Urothelium cell line (cell line): Measurements from ENCODE around the gene NEFH.
A peak's percentile ranks its signal among the peaks of the same experiment; 100 is the strongest.
"Not testable (repeated sequence)": the region's sequence is repeated elsewhere in the genome, so short reads cannot be mapped to it uniquely, and the experiment has no call there.

Source experiments
- DNase-seq: peaks from one replicate; pipeline ENCODE4 v3.0.0; 2011; ENCODE audit warnings: low spot score, mixed read lengths
- FAIRE-seq: peaks from 2 replicates; lab custom pipeline; 2011; peaks lifted over from hg19 to GRCh38; lab: Jason Lieb, UNC

NEFH gene, protein sequence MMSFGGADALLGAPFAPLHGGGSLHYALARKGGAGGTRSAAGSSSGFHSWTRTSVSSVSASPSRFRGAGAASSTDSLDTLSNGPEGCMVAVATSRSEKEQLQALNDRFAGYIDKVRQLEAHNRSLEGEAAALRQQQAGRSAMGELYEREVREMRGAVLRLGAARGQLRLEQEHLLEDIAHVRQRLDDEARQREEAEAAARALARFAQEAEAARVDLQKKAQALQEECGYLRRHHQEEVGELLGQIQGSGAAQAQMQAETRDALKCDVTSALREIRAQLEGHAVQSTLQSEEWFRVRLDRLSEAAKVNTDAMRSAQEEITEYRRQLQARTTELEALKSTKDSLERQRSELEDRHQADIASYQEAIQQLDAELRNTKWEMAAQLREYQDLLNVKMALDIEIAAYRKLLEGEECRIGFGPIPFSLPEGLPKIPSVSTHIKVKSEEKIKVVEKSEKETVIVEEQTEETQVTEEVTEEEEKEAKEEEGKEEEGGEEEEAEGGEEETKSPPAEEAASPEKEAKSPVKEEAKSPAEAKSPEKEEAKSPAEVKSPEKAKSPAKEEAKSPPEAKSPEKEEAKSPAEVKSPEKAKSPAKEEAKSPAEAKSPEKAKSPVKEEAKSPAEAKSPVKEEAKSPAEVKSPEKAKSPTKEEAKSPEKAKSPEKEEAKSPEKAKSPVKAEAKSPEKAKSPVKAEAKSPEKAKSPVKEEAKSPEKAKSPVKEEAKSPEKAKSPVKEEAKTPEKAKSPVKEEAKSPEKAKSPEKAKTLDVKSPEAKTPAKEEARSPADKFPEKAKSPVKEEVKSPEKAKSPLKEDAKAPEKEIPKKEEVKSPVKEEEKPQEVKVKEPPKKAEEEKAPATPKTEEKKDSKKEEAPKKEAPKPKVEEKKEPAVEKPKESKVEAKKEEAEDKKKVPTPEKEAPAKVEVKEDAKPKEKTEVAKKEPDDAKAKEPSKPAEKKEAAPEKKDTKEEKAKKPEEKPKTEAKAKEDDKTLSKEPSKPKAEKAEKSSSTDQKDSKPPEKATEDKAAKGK

DNA sequence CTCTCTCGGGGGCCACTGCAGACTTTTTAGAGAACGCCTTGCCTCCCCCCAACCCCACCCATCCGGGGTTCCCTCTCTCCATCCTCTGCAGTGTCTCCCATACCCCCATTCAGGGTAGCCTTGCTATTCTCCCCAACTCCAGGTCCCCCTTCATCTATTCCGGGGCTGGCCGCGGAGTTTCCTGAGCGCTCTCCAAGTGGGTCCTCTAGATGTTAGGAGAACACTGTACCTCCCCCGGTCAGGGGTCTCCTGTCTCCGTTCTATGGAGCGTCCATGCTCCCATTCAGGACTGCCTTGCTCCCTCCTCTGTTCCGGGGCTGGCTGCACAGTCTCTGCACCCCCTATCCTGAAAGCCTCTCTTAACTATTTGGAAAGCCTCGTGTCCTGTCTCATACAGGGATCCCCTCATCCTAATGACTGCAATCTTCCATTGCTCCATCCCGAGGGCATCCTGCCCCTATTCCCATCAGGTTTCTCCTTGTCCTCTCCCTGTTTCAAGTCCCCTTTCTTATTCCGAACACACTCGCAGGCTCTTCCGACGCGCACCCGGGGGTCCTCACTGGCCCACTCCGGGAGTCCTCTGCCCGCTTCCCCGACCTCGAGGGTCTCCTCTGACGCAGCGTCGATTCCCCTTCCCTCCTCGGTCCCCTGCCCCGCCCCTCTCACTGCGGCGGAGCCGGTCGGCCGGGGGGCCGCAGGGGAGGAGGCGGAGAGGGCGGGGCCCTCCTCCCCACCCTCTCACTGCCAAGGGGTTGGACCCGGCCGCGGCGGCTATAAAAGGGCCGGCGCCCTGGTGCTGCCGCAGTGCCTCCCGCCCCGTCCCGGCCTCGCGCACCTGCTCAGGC lies at the start of gene NEFH:
TSS of gene NEFH (plus strand) at position 802 of the 845 bp plus-strand sequence. CDS start 45 bp downstream, outside the sequence.
- DNase-seq = no peak
- no peak for FAIRE-seq

DNA sequence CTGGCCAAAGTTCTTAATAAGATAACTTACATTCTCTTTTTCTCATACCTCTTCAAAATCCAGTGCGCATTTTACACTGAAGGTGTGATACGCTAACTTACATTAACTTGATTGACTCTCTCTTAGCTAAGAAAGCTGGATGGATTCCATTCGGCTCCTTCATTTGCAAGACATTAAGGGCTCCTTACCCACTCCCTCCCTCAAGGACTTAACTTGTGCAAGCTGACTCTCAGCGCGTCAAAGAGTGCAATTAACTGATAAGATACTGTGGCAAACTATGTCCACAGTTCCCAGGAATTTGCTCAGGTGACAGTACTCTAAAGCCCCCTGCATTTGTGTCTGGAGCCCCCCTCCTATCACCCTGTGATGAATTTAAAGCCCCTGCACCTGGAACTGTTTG lies 48.0 kb upstream of the NEFH start:
- no peak for DNase-seq

DNA sequence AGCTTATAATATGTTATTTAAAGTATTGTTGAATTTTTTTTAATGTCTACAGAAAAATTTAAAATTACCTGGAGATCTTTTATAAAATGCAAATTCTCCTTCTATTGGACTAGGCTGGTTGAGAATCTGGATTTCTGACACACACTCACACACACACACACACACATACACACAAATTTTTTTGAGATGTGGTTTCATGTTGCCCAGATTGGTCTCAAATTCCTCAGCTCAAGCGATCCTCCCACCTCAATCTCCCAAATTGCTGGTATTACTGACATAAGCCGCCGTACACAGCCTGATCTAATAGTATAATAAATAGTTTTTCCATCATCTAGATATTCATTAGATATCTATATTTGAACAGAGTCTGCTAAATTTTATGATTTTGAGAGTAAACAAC lies 46.2 kb upstream of the NEFH start:
- DNase-seq = no peak
- no peak for FAIRE-seq

More for the DNA sequence above, 48.0 kb upstream of the NEFH start:
- FAIRE-seq = no peak

DNA sequence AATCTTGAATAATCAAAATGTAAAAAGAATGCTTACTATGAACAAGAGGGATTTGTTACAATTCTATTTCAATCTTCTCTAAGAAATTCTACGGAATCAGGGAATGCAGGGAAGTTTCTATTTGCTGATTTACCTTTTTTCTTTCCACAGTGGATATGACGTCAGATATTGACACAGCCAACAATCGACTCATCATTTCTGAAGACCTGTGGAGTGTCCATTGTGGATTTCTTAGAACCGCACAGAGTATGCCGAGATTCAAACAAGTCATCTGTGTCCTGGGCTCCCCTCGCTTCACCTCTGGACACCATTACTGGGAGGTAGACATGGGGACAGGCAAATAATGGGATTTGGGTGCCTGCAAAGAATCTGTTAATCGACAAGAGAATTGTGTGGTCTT lies 45.7 kb upstream of the NEFH start:
- no peak for FAIRE-seq
- DNase-seq = no peak

DNA sequence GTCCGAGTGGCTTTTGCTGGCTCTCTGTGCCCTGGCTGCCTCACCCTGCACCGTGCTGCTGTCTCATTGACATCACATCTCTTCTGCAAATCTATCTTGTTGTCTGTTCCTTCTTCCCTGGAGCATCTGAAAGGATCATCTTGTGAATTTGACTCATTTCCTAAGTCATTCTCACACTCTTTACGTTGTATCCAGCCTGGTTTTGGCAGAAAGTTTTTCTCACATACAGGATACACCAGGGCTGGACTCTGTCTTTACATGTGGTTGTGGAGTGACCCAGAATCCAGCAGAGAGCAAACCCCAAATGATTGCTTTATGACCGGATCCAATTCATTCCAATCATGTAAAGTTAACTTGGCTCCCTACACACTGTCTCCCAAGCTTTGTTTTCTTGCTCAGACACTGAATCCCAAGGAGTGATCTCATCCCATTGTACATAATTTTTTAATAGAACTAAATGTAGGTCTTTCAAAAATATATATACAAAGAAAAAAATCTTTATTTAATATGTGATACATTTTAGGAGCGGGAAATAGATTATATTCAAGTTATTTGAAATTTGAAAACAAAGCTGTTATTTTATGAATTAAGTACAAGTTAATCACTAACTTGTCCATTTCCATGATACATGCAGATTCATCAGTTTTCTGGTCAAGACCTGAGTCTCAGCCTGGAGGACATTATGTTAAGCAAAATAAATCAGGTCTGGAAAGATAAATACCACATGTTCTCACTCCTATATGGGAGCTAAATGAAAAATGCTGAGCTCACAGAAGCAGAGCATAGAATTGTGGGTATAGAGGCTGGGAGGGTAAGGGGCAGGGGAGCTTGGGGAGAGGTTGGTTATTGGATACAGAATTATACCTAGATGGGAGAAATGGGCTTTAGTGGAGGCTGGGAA lies 44.5 kb upstream of the NEFH start:
- no peak for FAIRE-seq

DNA sequence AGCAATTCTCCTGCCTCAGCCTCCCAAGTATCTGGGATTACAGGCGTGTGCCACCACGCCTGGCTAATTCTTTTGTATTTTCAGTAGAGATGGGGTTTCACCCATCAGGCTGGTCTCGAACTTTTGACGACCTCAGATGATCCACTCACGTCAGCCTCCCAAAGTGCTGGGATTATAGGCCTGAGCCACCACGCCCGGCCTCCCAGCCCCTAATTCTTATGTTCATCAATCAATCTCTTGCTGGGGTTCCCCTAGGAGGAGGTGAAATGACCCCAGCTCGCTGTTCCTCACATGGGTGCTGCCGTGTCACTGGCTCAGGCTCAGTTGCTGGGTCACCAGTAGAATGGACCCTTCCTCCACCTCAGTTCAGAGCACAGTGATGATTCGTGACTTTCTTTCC lies 41.7 kb upstream of the NEFH start, which contains the start of gene RFPL1:
TSS of gene RFPL1 (plus strand) at position 301 of the 400 bp plus-strand sequence.
- FAIRE-seq = not testable (repeated sequence)

More for the DNA sequence above, 44.5 kb upstream of the NEFH start:
- DNase-seq = no peak

DNA sequence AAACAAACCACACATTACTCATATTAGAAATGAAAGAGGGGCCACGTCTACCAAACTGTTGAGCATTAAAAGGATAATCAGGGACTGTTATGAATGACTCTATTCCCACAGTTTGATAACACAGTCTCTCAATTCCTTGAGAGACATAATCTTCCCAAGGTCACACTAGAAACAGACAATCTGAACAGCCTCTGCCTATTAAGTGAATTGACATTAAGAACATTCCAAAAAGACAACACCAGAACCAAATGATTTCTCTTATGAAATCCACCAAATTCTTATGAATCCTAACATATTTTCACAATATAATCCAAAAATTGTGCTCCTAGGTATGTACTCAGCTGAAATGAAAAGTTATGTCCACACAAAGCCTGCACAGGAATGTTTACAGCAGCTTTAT lies 37.0 kb upstream of the NEFH start:
- DNase-seq (no peak), FAIRE-seq (no peak)

More for the DNA sequence above, 41.7 kb upstream of the NEFH start, which contains the start of gene RFPL1:
- not testable (repeated sequence) for DNase-seq

DNA sequence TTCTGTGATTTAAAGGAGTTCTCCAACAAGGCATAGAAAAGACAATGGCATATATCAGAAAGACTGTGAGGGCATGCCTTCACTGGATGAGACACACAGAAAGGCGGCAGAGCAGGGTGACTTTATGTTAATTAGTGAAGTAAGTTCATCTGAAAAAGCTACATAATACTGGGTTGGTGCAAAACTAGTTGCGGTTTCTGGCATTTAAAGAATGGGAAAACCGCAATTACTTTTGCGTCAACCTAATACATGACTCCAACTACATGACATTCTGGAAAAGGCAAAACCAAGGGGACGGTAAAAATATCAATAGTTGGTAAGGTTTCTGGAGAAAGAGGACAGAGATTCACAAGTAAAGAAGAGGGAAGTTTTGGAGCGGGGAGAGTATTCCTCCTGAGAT lies 36.6 kb upstream of the NEFH start:
- DNase-seq = no peak
- FAIRE-seq = no peak

DNA sequence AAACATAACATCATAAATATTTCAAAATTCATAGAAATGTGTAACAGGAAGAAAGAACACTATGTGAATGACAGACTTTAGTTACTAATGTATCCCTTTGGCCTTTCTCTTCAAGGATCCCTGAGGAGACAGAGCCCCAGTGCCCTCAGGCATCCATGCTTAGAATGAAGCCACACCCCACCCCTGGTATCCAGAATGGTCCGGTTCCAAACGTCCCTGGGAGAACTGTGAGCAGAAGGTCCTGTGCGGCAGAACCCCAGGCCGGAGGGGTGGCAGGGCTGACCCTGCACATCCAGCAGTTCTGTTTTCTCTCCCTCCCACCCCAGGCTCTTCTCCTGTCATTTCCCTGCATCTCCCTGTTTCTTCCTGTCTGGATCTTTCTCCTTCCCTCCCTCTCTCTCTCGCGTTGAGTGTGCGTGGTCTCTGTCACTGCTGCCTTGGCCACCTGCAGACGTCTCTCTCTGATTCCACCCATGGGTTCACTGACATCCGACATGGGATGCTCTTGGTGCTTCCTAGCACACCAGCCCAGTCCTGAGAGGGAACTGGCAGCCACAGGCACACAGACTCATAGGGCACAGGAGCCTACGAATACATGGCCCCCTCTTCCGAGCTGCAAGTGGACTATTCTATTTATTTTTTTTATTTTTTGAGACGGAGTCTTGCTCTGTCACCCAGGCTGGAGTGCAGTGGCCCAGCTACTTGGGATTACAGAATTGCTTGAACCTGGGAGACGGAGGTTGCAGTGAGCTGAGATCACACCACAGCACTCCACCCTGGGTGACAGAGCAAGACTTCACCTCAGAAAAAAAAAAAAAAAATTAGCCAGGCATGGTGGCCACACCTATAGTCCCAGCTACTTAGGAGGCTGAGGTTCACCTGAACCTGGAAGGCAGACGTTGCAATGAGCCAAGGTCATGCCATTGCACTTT lies 35.9 kb upstream of the NEFH start:
- FAIRE-seq (no peak), DNase-seq (peak; percentile 33)

DNA sequence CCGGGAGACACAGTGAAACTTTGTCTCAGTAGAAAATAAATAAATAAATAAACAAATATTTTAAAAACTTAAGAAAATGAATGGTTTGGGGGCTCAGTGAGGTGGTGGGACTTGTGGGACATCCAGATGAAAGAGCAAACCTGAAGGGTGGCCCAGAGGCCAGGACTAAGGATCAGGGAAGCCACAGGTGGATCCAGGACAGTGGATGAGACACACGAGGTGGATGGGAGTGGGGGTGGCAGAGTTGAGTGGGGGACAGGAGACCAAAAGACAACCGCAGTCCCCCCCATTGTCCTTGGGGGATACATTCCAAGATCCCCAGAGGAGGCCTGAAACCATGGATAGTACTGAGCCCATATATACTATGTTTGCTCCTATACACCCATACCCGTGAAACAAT lies 34.5 kb upstream of the NEFH start:
- FAIRE-seq (no peak), DNase-seq (no peak)

DNA sequence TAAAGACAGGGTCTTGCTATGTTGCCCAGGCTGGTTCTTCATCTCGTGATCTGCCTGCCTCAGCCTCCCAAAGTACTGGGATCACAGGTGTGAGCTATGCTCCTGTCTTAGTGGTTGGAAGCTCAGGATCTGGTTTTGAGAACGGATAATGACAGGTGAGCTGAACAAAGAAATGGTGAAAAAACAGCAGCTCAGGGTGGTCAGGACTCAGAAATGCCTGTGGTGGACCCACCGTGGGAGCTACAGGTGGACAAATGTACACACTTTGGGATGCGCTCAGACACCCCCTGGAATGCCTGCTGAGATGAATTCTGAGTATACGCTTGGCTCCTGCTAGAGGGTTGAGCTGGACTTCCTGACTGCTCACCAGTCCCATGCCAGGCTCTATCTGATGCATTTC lies 32.1 kb upstream of the NEFH start:
- DNase-seq (no peak), FAIRE-seq (no peak)

DNA sequence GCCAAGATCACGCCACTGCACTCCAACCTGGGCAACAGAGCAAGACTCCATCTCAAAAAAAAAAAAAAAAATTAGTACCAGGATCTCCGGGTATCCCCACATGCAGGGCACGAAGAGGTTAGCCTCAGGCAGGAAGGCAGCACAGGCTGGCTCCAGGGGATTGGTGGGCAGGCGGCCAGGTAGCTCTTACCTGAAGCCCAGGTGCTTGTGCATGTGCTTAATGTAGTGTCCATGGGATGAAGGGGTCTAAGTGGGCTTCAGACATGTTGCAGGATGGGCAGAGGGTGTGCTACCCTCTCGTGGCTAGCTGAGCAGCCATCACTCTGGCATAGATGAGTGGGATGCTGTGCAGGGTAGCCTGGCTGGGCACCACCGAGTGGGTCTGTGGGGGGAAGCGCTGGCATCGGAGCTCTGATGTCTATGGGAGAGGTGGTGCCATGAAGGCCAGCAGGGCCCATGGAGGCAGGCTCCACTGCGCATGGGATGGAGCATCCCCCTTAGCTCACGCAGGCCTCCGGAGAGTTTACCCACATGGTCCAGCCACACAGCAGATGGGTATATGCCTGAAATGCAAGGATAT lies 30.6 kb upstream of the NEFH start:
- no peak for DNase-seq
- FAIRE-seq = peak; percentile 40

DNA sequence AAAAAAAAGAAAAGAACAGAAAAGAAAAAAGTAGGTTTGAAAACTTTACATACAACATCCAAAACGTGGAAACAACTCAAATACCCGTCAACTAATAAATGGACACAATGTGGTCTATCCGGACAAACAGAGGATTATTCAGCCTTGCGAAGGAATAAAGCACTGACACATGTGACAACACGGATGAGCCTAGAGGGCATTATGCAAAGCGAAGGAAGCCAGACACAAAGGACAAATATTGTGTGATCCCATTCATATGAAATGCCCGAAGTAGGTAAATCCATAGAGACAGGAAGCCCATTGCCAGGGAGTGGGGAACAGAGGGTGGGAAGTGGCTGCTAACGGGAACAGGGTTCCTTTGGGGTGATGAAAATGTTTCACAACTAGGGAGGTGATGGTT lies 29.8 kb upstream of the NEFH start:
- DNase-seq (no peak), FAIRE-seq (no peak)

DNA sequence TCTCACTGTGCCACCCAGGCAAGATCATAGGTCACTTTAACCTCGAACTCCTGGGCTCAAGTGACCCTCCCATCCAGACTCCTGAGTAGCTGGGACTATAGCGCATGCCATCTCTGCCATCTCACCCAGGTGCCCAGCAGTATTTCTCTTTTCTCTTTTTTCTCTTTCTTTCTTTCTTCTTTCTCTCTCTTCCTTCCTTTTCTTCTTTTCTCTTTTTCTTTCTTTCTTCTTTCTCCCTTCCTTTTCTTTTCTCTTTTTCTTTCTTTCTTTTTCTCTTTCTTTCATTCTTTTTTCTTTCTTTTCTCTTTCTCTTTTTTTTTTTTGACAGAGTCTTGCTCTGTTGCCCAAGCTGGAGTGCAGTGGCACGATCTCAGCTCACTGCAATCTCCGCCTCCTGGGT lies 28.2 kb upstream of the NEFH start:
- DNase-seq (no peak), FAIRE-seq (no peak)

DNA sequence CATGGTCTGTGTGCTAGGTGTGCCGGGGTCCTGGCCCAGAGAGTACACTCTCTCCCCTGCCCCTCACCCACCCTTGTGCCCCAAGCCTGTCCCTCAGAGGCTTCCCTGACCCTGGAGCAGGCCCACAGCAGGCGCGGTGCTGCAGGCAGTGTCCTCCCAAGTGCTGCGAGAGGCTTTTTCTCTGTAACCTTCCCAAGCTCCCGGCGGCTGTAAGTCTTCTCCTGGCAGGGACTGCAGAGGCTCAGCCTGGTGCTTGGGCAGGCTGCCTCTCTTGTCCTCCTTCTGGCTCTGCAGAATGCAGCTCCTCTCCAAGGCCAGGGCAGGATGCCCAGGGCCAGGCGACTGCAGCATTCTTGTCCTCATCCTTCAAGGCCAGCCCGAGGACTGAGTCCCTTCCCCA lies 25.7 kb upstream of the NEFH start:
- DNase-seq = no peak
- FAIRE-seq = no peak

DNA sequence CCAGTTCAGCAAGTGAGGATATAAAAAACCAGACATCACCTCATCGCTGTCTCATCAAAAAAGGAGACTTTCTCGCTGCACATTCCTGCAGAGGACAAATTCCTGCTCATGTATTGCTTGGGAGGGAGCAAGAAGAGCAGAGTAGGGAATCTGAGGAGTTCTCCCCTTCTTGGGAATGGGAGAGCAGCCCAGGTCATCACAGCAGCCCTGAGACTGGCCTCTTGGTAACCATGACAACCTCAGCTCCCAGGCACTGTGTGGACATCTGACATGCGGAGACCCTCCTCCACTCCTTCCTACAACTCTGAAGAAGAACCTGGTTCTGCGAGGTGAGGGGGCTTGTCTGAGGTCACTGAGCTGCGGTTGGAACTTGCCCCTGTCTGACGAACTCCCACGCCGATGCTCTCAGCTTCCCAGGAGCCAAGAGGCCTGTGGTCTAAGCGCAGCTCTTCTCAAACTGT lies 23.8 kb upstream of the NEFH start:
- FAIRE-seq (peak; percentile 84), DNase-seq (peak; percentile 79)

DNA sequence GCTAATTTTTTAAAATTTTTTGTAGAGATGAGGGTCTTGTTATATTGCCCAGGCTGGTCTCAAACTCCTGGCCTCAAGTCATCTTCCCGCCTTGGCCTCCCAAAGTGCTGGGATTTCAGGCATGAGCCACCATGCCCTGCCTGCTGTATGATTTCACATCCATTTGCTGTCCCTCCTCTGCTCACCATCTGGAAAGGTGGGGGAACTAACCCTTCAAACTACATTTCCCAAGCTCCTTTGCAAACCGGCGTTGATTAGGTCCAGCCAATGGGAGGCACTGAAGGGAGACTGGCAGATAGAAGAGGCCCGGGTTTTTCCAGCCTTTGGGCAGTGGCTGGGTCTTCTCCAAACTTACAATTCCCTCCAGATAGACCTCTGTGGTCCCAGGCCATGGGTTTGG lies 22.3 kb upstream of the NEFH start:
- FAIRE-seq = peak; percentile 37

DNA sequence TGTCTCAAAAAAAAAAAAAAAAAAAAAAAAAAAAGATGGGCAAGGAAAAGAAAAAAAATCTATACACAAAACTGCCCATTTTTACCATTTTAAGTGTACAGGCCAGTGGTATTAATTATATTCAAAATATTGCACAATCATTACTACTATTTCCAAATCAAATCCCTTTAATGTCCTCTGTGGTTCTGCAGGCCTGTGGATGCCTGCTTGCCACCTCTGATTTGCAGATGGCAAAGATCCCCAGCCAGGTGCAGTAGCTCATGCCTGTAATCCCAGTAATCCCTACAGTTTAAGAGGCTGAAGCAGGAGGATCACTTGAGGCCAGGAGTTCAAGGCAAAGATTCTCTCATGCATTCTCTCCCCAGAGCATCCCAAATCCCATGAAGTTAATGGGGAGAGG lies 21.5 kb upstream of the NEFH start:
- no peak for DNase-seq
- no peak for FAIRE-seq

More for the DNA sequence above, 22.3 kb upstream of the NEFH start:
- DNase-seq = peak; percentile 86
